PC-9 (cell line): ENCODE results near the gene LSP1. TPM values are rescaled to one million over a fixed set of nuclear protein-coding genes. Genes with fewer than 3 reads are reported as not detected.
"Not testable (repeated sequence)": the region's sequence is repeated elsewhere in the genome, so short reads cannot be mapped to it uniquely, and the experiment has no call there.

Experiments
- BruUV-seq: library from RNA; stranded (reverse); fragments of 400-500 nt; replicated peaks from 2 replicates; lab custom pipeline; 2021; lab: Mats Ljungman, UMichigan
- CTCF ChIA-PET: fragments of 300-600 bp; sonication (Branson Sonifier 250); formaldehyde crosslinking; loops from one replicate; lab custom pipeline; 2022; ENCODE audit warnings: antibody characterized with exemption; lab: Charles Lee
- POLR2A ChIA-PET: fragments of 300-600 bp; sonication (Branson Sonifier 250); formaldehyde crosslinking; loops from one replicate; lab custom pipeline; 2022; ENCODE audit warnings: antibody characterized with exemption; ENCODE audit not compliant: unreplicated experiment; lab: Charles Lee
- DNase-seq, 2 experiments: peaks; one replicate each; pipeline versions ENCODE4 v3.0.0 to v3.0.0-alpha.2; 2015 to 2022; ENCODE audit warnings: mixed read lengths in 1 of 2
- H2AFZ ChIP-seq: fragments of 200-600 bp; sonication (generic); 2 replicates; pipeline ENCODE4 v1.8.1; 2017; ENCODE audit warnings: antibody characterized with exemption
- H3F3A ChIP-seq: fragments of 200-600 bp; sonication (generic); 2 replicates; pipeline ENCODE4 v1.8.1; 2017; ENCODE audit warnings: antibody characterized with exemption, mild to moderate bottlenecking, low read depth; ENCODE audit not compliant: insufficient read depth
- H3K27ac ChIP-seq: fragments of 200-600 bp; sonication (generic); 2 replicates; pipeline ENCODE4 v1.6.1; 2016; ENCODE audit warnings: mixed run types
- H3K27me3 ChIP-seq: fragments of 200-600 bp; sonication (generic); 2 replicates; pipeline ENCODE4 v1.6.1; 2016; ENCODE audit warnings: low read depth, mixed run types; ENCODE audit not compliant: insufficient read depth
- H3K36me3 ChIP-seq: fragments of 200-600 bp; sonication (generic); 2 replicates; pipeline ENCODE4 v1.6.1; 2016; ENCODE audit warnings: low read depth, mixed run types
- H3K4me1 ChIP-seq: fragments of 200-600 bp; sonication (generic); replicated peaks from 2 replicates; pipeline ENCODE4 v1.6.1; 2016; ENCODE audit warnings: mixed run types; ENCODE audit not compliant: insufficient read depth
- H3K4me2 ChIP-seq: fragments of 200-600 bp; sonication (generic); 2 replicates; pipeline ENCODE4 v1.6.1; 2017; ENCODE audit warnings: mixed run types
- H3K4me3 ChIP-seq: fragments of 200-600 bp; sonication (generic); 2 replicates; pipeline ENCODE4 v1.6.1; 2016; ENCODE audit warnings: mixed run types
- H3K79me2 ChIP-seq: fragments of 200-600 bp; sonication (generic); 2 replicates; pipeline ENCODE4 v1.6.1; 2017; ENCODE audit warnings: low read depth, mixed run types
- H3K9me2 ChIP-seq: fragments of 200-600 bp; sonication (generic); 2 replicates; pipeline ENCODE4 v1.8.1; 2017; ENCODE audit warnings: mild to moderate bottlenecking; ENCODE audit not compliant: insufficient read depth
- H3K9me3 ChIP-seq: fragments of 200-600 bp; sonication (generic); 2 replicates; pipeline ENCODE4 v1.8.1; 2016; ENCODE audit warnings: low read depth; ENCODE audit not compliant: insufficient read depth
- H4K20me1 ChIP-seq: fragments of 200-600 bp; sonication (generic); 2 replicates; pipeline ENCODE4 v1.8.1; 2017; ENCODE audit not compliant: insufficient read depth
- EZH2 ChIP-seq: fragments of 200-600 bp; sonication (generic); IDR thresholded peaks from 2 replicates; pipeline ENCODE4 v1.8.0; 2017; ENCODE audit warnings: antibody characterized with exemption, low read depth
- intact Hi-C: fragments of 100-400 bp; cut with micrococcal nuclease; formaldehyde crosslinking; loops from one replicate; pipeline ENCODE4 v1.10.0; 2022; ENCODE audit not compliant: unreplicated experiment
- total RNA-seq: library from RNA; stranded (reverse); gene quantifications from 2 replicates; pipeline ENCODE4 v1.2.3, GENCODE V29; 2021
- TF ChIP-seq, protein P1 (sequence below): fragments of 200-600 bp; sonication (generic); conservative IDR thresholded peaks from 2 replicates; pipeline ENCODE4 v1.6.1; 2017; ENCODE audit warnings: mixed run types, antibody characterized with exemption, mild to moderate bottlenecking, moderate library complexity

The LSP1 gene
- total RNA-seq, 1 experiment from 2014 or later = 2.6 TPM

DNA sequence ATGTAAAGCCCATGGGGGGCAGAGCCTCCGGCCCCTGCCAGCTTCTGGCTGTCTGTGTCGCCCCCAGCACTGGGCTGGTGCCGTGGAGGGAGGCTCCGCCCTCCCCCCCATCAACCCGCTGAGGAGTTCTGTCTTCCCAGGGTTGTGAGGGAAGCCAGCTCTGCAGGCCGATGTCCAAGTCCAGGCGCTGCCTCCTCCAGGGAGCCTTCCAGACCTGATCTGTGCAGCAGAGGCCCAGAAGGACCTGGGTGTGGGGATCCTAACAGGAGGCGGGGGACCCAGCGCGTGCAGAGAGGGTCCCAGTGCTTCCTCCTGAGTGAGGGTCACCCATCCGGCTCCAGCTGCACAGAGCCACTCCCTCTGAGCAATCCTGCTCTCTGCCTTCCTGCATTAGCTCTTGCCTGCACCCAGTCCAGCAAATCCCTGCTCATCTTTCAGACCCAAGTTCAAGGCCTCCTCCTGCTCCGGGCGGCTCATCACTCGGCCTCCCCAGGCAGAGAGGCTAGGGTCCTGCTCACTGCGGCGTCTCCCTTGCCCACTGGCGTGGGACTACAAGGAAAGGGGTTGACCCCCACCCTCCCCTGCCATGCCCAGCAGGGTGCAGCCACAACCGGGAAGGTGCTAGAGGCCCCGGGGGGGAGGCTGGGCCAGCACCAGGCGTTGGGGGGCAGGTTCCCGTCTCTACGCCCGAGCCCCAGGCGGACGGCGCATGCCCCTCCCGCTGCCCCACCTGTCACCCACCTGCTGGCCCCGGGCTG lies 22.4 kb downstream of the LSP1 start:
- 0 out of 2 replicates have a peak, but pooled peaks cover 7% of the 10 kb centered on the region for H3K27me3 ChIP-seq
- intact Hi-C loops = loop anchor here (5.0 kb wide), 1 partner anchor 183 kb away; no protein-coding TSS in a partner anchor
- no peak overlapping the region for H3K4me2 ChIP-seq
- no peaks in the 10 kb centered on the region for H3K9me3 ChIP-seq
- no peaks in the 10 kb centered on the region for H3F3A ChIP-seq
- H3K4me3 ChIP-seq = no peak overlapping the region
- no TSS peak for BruUV-seq
- H3K79me2 ChIP-seq = no peaks in the 10 kb centered on the region
- no peaks in the 10 kb centered on the region for H3K4me1 ChIP-seq
- TF ChIP-seq, protein P1, sequence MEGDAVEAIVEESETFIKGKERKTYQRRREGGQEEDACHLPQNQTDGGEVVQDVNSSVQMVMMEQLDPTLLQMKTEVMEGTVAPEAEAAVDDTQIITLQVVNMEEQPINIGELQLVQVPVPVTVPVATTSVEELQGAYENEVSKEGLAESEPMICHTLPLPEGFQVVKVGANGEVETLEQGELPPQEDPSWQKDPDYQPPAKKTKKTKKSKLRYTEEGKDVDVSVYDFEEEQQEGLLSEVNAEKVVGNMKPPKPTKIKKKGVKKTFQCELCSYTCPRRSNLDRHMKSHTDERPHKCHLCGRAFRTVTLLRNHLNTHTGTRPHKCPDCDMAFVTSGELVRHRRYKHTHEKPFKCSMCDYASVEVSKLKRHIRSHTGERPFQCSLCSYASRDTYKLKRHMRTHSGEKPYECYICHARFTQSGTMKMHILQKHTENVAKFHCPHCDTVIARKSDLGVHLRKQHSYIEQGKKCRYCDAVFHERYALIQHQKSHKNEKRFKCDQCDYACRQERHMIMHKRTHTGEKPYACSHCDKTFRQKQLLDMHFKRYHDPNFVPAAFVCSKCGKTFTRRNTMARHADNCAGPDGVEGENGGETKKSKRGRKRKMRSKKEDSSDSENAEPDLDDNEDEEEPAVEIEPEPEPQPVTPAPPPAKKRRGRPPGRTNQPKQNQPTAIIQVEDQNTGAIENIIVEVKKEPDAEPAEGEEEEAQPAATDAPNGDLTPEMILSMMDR = no peak
- no peak for TF ChIP-seq EZH2
- DNase-seq = no peak
- no peak overlapping the region for H2AFZ ChIP-seq
- POLR2A ChIA-PET = no interaction called here
- CTCF ChIA-PET = no interaction called here
- no peak overlapping the region for H3K27ac ChIP-seq
- no peaks in the 10 kb centered on the region for H3K9me2 ChIP-seq
- no peaks in the 10 kb centered on the region for H4K20me1 ChIP-seq
- no peaks in the 10 kb centered on the region for H3K36me3 ChIP-seq

DNA sequence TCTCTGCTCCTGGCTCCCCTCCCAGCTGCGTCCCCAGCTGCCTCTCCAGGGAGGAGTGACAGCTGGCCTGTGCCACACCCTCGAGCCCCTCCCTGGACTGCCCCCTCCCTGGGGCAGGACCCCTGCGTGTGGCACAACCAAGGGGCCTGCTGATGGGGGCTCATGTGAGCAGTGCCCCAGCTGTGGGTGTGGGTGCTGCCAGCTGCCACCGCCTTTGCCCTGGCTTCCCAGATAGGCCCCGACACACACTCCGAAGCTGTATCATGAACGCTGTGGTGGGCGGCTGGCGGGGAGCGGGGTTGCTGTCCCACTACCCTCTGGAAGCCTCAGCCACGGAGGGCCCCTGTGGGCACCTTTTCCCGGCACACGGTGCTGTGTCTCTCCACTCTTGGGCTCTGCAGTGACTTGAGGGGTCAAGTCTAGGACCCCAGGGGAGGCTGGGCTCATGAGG lies 23.0 kb downstream of the LSP1 start:
- POLR2A ChIA-PET, H3K79me2 ChIP-seq, H3F3A ChIP-seq, CTCF ChIA-PET, H4K20me1 ChIP-seq, H2AFZ ChIP-seq, H3K9me3 ChIP-seq, H3K36me3 ChIP-seq, H3K27ac ChIP-seq, H3K4me1 ChIP-seq, H3K4me3 ChIP-seq, BruUV-seq, H3K27me3 ChIP-seq, H3K9me2 ChIP-seq, H3K4me2 ChIP-seq, DNase-seq: not testable (repeated sequence)
- intact Hi-C loops = loop anchor here (5.0 kb wide), 1 partner anchor 184 kb away; no protein-coding TSS in a partner anchor

DNA sequence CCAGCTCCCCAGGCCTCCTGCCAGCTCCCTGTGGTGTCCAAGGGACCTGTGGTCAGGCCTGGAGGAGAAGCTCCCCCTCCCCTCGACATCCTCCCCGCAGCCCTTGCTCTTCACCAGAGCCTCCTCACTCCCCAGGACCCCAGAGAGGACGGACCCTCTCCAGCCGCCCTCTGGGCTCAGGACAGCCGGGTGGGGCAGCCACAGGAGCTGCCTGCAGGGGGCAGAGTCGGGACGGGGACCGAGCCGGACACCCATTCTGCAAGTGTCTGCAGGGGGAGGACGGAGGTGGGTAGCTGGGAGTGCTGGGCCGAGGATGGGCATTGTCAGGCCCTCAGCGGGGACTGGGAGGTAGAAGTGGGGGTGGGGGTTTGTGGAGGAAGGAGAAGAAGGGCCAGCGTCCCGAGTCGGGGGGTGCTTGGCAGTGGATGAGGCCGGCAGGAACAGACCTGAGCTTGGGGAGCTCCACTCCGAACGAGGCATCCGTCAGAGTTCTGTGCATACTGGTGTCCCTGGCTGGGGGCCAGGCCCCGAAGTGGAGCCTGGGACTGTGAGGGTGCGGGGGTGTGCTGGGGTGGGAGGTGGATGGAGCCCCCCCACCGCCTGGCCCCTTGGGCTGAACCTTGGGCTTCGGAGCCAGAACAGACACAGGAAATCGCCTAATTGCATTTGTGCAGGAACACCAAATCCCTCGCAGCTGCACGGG lies 23.6 kb downstream of the LSP1 start:
- Histone ChIP-seq H3K9me2 (no peaks in the 10 kb centered on the region), H3K9me3 (no peaks in the 10 kb centered on the region), H3K79me2 (no peaks in the 10 kb centered on the region), H4K20me1 (no peaks in the 10 kb centered on the region), H3K27me3 (no peaks in the 10 kb centered on the region), H3K4me3 (no peak overlapping the region), H3K4me2 (no peak overlapping the region), H3K4me1 (no peaks in the 10 kb centered on the region), H3K27ac (no peak overlapping the region), H2AFZ (no peak overlapping the region), H3K36me3 (no peaks in the 10 kb centered on the region), H3F3A (no peaks in the 10 kb centered on the region)
- ChIA-PET CTCF (no interaction called here), POLR2A (no interaction called here)
- intact Hi-C loops = loop anchor here (5.0 kb wide), 1 partner anchor 184 kb away; no protein-coding TSS in a partner anchor
- TF ChIP-seq EZH2 = no peak
- TF ChIP-seq, protein P1 = peak; percentile 52; the same call in 1 of the 2 replicates
- DNase-seq = no peak
- BruUV-seq = no TSS peak
